NB4 (cell line): ENCODE data around the gene CDH4.

Experiments
- CTCF ChIP-seq: IDR thresholded peaks from one replicate; pipeline ENCODE4 v1.5.1; 2012; ENCODE audit warnings: low read depth, low read length
- MYC ChIP-seq: IDR thresholded peaks from 2 replicates; pipeline ENCODE4 v1.6.1; 2011; ENCODE audit warnings: low read depth, low read length
- POLR2A ChIP-seq: IDR thresholded peaks from 2 replicates; pipeline ENCODE4 v1.6.1; 2011; ENCODE audit warnings: mild to moderate bottlenecking; ENCODE audit not compliant: insufficient read length; ENCODE audit errors: extremely low read depth

DNA sequence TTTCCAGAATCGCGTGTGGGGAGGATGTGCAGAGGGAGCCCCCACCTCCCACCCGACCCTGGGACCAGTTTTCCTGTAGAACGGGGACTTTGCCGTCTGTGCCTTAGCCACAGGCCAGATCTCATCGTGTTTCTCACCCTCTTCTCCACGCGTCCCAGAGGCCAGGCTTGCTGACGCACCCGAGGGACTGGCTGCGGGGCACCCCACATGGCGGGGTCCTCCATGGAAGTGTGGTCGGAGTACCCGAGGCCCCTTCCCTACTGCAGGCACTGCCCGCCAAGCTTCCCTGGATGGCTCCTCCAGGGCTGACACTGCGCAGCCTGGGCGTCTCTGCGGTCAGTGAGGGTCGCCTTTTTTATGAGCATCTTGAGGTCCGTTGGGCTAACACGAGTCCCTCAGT, 346.5 kb downstream of the CDH4 start:
- TF ChIP-seq CTCF = no peak
- TF ChIP-seq POLR2A = no peak
- no peak for TF ChIP-seq MYC
